NCI-H2081 treated with DMSO at 0.1 percent for 48 hours (cell line): Measurements from ENCODE around the gene MRPS23.
"Not testable (repeated sequence)": the region's sequence is repeated elsewhere in the genome, so short reads cannot be mapped to it uniquely, and the experiment has no call there.

Experiments
- DNase-seq: peaks from one replicate; lab custom pipeline; 2025; lab: John Stamatoyannopoulos, UW

Gene MRPS23

DNA sequence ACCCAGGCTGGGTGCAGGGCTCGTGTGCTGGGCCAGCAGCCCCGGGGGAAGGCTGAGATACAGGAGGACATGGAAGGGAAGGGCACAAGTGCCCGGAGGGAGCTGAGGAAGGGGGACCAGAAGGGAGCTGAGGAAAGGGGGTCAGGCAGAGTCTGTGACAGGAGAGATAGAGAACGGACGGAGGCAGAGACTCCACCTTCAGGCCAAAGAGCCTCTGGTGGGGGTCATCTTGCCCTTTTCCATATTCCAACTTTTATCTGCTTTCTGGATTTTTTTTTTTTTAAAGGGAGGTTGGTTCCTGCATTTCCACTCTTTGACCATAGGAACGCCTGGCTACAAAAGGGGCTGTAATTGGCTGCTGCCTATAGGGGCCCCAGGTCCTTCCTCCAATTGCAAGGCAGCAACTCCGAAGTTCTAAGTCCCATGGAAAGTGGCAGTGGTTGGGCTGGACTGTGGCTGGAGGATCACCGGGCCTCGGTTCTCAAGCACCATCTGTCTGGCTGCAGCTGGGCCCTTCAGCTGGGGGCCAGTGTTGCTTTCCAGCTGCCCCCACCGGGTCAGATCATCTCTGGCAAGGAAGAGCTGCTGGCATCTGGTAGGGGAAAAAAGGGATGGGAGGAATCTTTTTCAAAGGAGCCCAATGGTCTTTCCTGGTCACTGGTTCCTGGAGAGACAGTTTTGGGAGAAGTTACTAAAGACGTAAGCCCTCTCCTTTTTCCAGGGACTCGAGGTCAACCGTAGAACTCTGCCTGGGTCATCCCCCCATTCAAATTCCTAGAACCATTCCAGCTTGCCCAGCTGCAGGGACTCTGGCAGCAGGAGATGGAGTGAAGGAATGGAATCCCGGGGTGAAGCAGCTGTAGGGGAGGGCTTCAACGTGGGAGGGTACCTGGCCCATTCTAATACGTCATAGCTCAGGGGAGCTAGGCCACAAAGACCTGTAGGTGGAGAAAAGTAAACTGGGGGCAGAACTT lies 13.1 kb upstream of the MRPS23 start:
- DNase-seq: no peak

- no peak for DNase-seq
Observed at GRCh38 chr17:57861790-57862693, 12.2 kb upstream of the MRPS23 start.

GRCh38 chr17:57861000-57861789 lies 11.4 kb upstream of the MRPS23 start:
- DNase-seq: no peak

DNA sequence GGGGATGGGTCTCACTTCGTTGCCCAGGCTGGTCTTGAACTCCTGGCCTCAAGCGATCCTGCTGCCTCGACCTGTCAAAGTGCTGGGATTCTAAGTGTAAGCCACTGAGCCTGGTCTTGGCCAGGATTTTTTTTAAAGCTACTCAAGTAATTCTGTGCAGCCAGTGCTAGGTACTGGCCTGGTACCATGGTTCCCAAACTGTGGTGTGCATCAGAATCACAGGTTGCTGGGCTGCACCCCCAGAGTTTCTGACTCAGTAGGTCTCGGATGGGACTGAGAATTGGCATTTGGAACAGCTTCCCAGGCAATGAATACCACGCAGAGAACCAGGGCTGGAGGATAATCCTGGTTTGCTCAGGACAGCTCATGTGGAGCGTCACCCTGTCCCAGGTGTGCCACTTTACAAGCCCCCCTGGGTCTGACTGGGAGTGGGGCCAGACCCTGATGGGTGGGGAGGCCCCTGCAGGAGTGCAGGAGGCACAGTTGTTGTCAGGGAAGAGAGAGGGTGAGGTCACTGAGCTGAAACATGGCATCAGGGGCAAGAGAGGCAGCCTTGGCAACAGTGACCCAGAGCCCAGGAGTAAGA lies 10.7 kb upstream of the MRPS23 start:
- no peak for DNase-seq

DNA sequence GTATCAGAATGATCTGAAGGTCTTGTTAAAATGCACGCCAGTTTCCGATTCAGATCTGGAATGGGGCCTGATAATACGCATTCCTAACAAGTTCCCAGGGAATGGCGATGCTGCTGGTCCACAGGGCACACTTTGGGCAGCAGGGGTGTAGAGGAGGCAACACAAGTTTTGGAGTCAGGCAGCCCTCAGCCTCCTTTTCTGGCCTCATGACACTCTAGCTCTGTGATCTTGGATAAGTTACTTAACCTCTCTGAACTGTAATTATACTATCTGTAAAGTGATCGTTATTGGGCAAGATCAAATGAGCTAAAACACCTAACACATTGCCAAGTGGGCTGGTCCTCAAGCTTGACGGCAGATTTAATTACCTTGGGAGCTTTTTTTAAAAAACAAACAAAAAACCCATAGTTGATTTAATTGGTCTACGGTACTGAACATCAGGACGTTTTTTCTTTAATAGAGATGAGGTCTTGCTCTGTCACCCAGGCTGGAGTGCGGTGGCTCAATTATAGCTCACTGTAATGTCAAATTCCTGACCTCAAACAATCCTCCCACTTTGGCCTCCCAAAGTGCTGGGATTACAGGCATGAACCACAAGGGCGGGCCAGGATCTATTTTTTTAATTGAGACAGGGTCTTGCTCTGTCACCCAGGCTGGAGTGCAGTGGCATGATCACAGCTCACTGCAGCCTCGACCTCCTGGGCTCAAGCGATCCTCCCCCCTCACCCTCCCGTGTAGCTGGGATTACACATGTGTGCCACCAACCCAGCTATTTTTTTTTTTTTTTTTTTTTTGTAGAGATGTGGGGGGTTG lies 10.0 kb upstream of the MRPS23 start:
- DNase-seq: no peak

DNA sequence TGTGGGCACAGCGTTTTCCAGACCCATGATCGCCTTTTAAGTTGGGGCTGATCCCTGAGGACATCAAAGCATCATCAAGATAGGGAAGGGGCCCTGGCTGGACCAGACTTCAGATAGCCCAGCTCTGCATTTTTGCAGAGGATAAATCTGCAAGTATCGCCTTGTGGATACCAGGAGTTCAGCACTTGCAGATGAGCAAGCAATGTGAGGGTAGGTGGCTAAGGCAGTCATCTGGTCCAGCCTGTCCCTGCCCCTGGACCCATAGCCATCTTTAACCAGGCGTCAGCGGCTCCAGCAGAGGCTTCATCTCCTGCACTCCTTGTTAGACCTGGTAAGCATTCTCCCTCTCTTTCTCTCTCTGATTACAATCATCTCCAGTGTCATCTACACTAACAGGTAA lies 9.0 kb upstream of the MRPS23 start:
- DNase-seq: no peak

GRCh38 chr17:57856792-57857620 lies 7.2 kb upstream of the MRPS23 start:
- no peak for DNase-seq

GRCh38 chr17:57855391-57856035 lies 5.7 kb upstream of the MRPS23 start:
- DNase-seq: no peak

GRCh38 chr17:57853695-57854094 lies 3.9 kb upstream of the MRPS23 start:
- no peak for DNase-seq

DNA sequence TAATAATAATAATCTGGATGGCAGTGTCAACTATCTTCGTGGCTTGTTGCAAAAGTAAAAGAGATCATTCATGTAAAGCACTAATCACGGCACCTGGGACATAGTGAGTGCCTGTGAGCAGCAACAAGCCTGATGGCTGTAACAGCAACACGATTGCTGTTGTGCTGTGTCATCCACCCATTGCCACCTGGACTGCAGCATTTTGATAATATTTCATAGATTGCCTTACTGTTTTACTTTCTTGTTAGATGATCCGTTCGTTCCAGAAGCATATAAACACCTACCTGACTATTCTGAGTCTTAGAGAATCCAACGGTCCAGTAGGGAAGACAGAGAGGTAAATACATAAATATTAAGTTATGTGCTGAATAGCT lies 3.1 kb upstream of the MRPS23 start:
- DNase-seq: no peak

- DNase-seq: no peak
Observed at GRCh38 chr17:57852092-57852954, 2.5 kb upstream of the MRPS23 start.

DNA sequence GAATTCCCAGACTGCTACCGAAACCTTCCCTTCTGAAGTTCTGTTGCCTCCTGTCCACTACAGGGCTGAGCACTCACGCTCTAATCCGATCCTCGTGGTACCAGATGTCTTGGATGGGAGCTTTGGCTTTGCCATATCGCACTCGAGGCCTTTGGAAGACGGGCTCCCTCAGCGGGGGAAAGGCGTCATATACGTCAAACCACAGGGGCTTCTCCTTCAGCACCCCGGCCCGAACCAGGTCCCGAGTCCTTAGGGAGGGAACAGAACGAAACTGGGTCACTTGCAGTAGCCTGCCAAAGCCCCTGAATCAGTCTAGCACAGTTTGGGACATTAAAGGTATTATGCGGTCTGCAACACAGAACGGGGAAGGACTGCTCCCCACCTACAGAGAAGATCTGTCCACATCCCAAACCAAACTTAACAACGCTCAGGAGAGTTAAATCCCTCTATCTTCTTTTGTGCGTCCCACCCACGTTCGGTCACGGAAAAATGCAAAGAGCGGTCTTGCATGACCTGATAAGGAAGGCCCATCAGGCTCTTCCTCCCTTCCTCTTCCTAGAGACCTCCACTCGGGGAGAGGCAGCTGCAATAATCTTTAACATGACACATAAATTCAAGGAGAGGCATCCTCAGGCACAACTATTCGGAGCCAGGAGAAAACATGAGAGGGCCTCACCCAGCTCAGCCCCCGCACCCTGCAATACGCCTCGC lies 526 bp downstream of the MRPS23 start:
- no peak for DNase-seq

DNA sequence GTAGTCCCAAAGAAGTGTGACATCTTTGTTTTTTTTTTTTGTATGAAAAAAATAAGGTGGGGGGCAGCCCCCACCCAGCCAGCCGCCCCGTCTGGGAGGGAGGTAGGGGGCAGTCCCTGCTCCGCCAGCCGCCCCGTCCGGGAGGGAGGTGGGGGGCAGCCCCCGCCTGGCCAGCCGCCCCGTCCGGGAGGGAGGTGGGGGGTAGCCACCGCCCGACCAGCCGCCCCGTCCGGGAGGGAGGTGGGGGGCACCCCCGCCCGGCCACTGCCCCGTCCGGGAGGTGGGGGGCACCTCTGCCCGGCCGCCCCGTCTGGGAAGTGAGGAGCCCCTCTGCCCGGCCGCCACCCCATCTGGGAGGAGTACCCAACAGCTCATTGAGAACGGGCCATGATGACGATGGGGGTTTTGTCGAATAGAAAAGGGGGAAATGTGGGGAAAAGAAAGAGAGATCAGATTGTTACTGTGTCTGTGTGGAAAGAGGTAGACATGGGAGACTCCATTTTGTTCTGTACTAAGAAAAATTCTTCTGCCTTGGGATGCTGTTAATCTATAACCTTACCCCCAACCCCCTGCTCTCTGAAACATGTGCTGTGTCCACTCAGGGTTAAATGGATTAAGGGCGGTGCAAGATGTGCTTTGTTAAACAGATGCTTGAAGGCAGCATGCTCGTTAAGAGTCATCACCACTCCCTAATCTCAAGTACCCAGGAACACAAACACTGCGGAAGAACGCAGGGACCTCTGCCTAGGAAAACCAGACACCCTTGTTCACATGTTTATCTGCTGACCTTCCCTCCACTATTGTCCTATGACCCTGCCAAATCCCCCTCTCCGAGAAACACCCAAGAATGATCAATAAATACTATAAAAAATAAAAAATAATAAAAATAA lies 3.5 kb downstream of the MRPS23 start:
- not testable (repeated sequence) for DNase-seq

GRCh38 chr17:57842280-57842679 lies 7.6 kb downstream of the MRPS23 start:
- no peak for DNase-seq

GRCh38 chr17:57839571-57839923 lies 10.3 kb downstream of the MRPS23 start:
- no peak for DNase-seq

- no peak for DNase-seq
Observed at GRCh38 chr17:57838857-57839570, 10.8 kb downstream of the MRPS23 start.
